Stimulated activated CD4-positive, alpha-beta T cell treated with anti-CD3 and anti-CD28 coated beads, Interleukin-1b, Interleukin-23, amount 100 ng/mL, for 48 hours (primary cell): ENCODE results near the gene LONRF2.

Source experiments
- DNase-seq: peaks from one replicate; pipeline ENCODE4 v3.0.0-alpha.2; 2020

The LONRF2 gene

DNA sequence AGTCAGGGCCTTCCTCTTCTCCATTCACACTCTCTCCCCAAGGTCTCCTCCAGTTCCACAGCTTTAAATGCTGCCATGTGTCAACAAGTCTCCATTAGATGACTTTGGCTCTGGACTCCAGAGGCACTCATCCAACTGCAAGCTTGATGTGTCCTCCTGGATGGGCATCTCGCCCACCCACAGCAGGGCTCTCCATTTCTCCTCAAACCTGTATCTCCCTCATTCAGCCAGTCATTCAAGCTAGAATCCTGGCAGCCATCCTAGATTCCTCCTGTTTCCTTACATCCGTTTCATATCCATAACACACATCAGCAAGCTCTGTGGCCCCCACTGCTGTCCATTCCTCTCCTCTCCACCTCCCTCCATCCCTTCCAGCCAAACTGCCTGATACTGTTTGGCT is 91.5 kb downstream of the LONRF2 start:
- no peak for DNase-seq

- DNase-seq = no peak
Measured at GRCh38 chr2:100228967-100229366, 93.3 kb downstream of the LONRF2 start.

DNA sequence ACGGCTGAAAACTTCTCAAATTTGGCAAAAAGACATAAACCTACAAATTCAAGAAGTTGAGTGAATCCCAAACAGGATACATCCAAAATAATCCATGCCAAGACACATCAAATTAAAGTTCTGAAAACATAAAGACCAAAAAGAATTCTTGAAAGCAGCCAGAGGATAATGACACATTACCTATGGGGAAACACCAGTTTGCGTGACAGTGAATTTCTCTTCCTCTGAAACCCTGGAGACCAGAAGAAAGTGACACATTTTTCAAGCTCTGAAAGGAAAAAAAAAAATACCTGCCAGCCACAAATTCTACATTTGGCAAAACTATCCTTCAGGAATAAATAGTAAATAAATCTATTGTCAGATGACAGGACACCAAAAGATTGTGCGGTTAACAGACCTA is 93.9 kb downstream of the LONRF2 start:
- DNase-seq = no peak

DNA sequence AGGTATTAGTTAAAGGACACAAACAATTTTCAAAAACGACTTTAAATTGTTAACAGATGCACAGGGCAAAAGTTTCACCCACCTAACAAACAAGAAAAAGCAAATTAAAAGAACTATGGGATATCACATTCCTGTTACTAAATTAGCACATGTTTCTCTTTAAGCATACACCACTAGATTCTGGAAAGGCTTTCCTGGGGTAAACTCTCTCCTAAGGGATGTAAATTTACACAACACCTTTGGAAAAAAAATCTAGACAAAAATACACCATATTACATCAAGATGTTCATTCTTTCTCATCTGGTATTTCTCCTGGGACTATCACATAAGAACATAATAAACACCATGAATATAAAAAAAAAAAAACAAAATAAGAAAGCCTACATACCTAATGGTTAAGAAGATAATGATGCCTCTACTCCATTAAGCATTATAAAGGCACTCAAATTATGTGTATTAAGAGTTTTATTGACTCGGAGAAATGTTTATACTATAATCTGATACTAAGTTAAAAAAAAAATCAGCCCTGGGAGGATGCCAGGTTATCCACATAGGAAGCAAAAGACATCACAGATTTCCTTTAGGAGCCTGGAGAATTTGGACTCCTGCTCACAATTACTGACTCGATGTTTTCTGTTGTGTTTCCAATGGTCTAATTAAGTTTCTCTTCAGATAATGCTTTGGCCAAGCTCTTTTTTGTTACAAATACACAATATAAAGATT is 97.2 kb downstream of the LONRF2 start:
- DNase-seq = no peak

- DNase-seq = no peak
Measured at GRCh38 chr2:100223502-100223901, 98.8 kb downstream of the LONRF2 start.
